ENCODE results near the gene CACNA2D1.

Gene CACNA2D1

GRCh38 chr7:82335001-82335400, 108.6 kb downstream of the CACNA2D1 start:
- no peak for FAIRE-seq

GRCh38 chr7:82331234-82331633, 112.3 kb downstream of the CACNA2D1 start:
- FAIRE-seq: no peak

DNA sequence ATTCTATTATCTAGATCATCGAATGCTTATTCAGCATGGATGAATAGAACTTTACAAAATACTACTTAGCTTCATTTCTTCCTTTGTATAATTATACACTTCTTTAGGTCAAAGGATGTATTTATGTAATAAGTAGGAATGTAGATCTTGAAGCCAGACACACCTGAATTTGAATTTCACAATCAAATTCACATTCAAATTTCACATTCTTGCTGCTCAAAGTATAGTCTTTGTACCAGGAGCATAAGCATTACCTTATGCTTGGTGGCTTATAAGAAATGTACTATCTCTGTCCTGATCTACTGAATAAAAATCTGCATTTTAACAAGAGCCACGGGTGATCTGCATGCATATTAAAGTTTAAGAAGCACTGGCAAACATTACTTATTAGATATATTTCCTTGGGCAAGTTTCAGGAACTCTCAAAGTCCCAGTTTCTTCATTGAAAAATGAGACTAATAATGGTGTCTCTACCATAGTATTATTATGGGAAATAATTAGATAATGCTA, 112.8 kb downstream of the CACNA2D1 start:
- no peak for FAIRE-seq

DNA sequence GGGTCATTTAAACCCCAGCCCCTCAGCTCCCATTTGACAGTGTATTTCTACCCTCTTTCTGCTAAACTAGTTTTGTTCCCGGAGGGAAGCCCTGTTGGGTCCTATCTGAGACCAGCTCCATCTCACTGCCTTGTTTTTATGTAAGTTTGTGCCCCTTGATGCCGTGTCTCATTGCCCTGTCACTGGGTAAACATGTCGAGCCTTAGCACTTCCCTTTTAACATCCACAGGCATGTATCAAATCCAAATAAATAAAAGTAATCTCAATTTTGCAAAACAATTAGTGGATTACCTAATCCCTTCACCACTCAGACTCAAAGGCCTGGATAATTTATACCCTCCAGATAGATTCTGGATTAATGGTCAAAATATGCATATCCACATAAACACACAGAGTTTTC, 115.7 kb downstream of the CACNA2D1 start:
- no peak for FAIRE-seq

GRCh38 chr7:82325416-82325815, 118.2 kb downstream of the CACNA2D1 start:
- no peak for FAIRE-seq

DNA sequence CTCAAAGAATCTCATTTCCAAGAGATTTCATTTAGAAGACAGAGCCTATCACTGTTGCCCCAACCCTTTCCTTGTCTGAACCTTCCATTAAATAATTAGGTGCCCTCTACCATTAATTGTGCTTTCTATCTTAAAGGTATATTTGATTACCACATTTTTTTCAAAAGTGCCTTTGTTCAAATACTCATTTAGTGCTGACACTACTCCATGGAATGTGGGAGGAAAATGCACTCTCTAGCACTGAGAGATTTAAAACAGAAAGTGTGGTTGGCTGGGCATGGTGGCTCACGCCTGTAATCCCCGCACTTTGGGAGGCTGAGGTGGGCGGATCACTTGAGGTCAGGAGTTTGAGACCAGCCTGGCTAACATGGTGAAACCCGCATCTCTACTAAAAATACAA, 119.8 kb downstream of the CACNA2D1 start:
- no peak for FAIRE-seq

DNA sequence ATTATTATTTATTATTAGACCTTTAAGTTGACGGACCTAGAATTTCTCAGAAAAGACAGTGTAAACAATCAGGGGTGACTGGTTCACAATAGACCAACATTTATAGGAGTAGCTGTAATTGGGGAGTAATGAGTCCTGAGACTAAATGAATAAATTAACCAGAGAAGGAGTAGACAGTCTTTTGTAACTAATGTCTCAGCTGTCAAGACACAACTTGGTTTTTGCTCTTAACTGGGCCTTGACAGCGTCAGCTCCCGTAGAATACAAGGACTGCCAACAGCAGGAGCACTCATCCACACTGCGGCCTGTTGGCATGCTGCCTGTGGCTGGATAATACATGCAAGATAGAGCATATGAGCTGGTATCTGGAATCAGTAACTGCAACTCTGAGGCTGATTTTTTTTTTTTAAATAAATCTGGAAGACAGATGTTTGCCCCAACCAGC, 123.9 kb downstream of the CACNA2D1 start:
- FAIRE-seq: no peak

DNA sequence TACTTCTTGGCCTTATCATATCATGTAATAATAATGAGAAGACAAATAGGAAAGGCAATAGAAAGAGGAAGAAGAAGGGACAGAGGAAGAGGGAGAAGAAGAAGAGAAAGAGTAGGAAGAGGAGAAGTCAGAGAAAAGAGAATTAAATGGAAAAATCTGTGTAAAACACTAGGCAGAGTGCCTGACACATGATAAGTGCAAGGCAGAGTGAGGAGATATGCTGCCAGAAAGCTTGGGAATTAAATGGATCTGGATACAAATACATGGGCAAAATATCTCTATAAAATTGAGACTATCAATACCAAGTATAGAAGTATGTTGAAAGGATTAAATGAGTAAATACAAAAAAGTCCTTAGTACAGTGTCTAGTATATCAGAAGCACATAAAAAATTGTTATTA, 124.8 kb downstream of the CACNA2D1 start:
- no peak for FAIRE-seq

GRCh38 chr7:82317760-82318159, 125.8 kb downstream of the CACNA2D1 start:
- FAIRE-seq: no peak

DNA sequence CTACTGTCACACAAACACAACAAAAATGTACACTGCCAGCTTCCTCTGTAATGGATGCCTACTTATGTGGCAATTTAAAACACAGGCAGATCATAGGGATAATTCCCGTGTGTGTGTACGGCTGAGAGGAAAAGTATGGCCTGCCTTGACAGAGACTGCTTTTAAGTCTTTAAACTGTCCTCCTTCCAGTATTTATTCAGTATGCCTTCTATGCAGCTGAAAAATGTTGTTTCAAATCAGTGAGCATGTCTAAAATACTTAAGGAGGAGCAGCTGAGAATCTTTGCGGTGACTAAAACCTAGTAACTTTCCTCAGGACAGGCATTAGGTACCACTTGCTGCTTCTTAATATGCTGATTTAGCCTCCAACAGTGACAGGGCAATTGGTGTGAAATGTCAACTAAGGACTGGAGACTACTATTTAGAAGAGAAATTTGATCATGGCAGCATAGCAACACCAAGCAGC, 126.3 kb downstream of the CACNA2D1 start:
- FAIRE-seq: no peak

DNA sequence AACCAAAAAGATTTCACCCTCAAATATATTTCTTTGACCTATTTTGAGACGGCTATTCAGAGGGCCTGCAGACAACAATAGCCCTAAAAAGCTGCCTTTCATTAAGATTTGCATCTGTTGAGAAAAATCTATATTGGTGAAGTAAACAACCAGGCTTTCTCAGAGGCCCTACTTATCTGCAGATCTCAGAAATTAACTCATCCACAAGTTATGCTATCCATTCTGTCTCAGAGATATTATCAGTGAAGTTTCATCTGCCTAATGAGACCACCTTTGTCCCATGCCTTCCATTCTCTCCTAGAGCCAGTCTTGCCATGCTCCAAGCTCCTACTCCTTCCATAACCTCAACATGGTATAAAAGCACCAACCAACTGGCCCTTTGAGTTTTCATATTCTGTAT, 130.3 kb downstream of the CACNA2D1 start:
- FAIRE-seq: no peak

DNA sequence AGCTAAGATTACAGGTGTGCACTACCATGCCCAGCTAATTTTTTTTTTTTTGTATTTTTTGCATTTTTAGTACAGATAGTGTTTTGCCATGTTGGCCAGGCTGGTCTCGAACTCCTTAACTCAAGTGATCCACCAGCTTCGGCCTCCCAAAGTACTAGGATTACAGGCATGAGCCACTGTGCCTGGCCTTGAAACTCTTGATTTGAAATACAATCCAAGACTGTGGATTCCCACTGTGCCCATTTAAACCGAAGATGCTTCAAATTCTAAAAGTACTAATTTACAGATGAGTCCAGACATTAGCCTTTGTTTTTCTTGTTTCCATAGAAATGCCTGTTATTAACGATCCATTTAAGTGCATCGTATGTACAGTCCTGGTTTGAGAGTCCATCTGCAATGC, 130.9 kb downstream of the CACNA2D1 start:
- no peak for FAIRE-seq

GRCh38 chr7:82305347-82306005, 138.1 kb downstream of the CACNA2D1 start:
- no peak for FAIRE-seq

- no peak for FAIRE-seq
Observed at GRCh38 chr7:82294865-82295264, 148.7 kb downstream of the CACNA2D1 start.

- no peak for FAIRE-seq
Observed at GRCh38 chr7:82294382-82294784, 149.2 kb downstream of the CACNA2D1 start.

DNA sequence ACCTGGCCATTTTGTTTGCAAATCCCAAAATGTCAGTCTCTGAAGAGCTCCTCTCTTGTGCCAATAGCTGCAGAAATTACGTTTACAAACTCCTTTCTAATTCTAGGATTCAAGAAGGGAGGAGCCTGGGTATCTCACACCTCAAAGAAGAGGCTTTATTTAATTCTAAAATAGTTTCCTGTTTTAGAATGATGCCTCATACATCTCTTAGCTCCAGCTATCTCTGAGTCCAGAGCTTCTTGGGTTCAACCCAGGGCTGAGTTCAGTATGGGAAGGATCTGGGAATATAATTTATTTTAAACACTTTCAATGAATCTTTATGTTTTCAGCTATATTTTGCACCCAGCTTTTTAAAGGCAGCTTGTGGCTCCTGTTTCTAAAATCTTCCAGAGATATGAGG, 150.1 kb downstream of the CACNA2D1 start:
- FAIRE-seq: no peak

- FAIRE-seq: no peak
Observed at GRCh38 chr7:82291931-82292330, 151.6 kb downstream of the CACNA2D1 start.

GRCh38 chr7:82289889-82290288, 153.7 kb downstream of the CACNA2D1 start:
- FAIRE-seq: no peak

- no peak for FAIRE-seq
Observed at GRCh38 chr7:82289152-82289535, 154.4 kb downstream of the CACNA2D1 start.

DNA sequence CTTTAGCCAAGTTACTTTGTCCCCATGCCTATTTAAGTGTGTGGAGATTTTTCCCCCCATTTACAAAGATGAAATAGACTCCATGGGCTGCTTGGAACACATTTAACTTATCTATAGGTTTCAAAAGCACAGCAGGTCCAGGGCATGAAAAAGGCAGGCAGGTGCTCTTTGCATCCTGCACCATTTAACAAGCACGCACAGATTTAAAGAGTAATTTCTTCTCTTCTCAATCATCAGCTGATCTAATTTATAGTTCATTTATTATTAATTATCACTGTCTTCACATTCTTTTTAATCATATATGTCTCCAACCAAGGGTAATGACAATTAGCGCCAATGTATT, 156.8 kb downstream of the CACNA2D1 start:
- no peak for FAIRE-seq

DNA sequence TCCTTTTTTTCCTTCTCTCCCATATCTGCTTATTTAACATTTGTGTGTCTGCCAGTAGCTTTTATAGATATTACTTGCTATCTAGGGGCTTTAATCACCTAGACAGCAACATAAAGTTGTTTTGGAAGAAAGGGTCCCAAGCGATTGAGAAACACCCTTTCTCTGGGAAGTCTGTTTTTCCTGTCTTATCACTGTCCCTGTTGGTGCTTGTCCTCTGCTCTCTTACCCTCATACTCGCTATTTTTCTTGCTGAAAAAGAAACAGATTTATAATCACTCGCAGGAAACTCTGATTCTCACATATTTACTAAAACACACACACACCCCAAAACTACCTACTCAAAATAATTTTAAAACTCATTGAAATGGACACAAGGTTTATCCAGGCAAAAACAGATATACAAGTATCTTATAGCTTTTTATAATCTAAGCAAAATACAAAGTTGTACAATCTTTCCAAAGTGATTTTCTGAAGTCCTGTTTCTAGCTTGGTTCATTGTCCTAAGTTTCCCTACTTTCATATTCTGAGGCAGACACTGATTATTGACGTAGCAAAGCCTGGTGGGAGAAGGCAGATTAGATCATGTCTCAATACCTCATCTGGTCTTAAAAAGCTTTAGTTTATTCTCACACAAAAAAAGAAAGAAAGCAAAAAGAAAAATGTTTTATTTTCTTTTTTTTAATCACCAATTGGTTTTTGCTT, 157.3 kb downstream of the CACNA2D1 start:
- no peak for FAIRE-seq

GRCh38 chr7:82284936-82285519, 158.5 kb downstream of the CACNA2D1 start:
- no peak for FAIRE-seq

- no peak for FAIRE-seq
Observed at GRCh38 chr7:82275342-82275741, 168.2 kb downstream of the CACNA2D1 start.

GRCh38 chr7:82274681-82275080, 168.9 kb downstream of the CACNA2D1 start:
- no peak for FAIRE-seq
